Natural killer cell (primary cell): ENCODE data around the gene PLPP3. TPM values are rescaled to one million over a fixed set of nuclear protein-coding genes. Genes with fewer than 3 reads are reported as not detected.

Source experiments
- ATAC-seq, 3 donors: fragments of 150-1000 bp in 2 of 3; fragments of 200-7000 bp in 1 of 3; cut with Tn5 transposase; 1 replicate in 1 of 3; 2 replicates in 2 of 3; pipeline ENCODE4 v1.10.0; 2021; ENCODE audit warnings: mild to moderate bottlenecking in 2 of 3, moderate library complexity in 2 of 3
- DNase-seq, 2 donors: peaks; one replicate each; pipeline versions ENCODE4 v3.0.0 to v3.0.0-alpha.2; 2013 to 2021; ENCODE audit warnings: mixed read lengths in 1 of 2
- H3K27ac ChIP-seq: one replicate; pipeline ENCODE4 v1.5.1; 2013; ENCODE audit warnings: mild to moderate bottlenecking, low read length
- H3K27me3 ChIP-seq: one replicate; pipeline ENCODE4 v1.6.1; 2013; ENCODE audit warnings: low read length; ENCODE audit not compliant: control insufficient read depth, insufficient read depth
- H3K36me3 ChIP-seq: one replicate; pipeline ENCODE4 v1.6.1; 2013; ENCODE audit warnings: low read length; ENCODE audit not compliant: control insufficient read depth, insufficient read depth
- H3K4me1 ChIP-seq: one replicate; pipeline ENCODE4 v1.6.1; 2013; ENCODE audit warnings: low read length; ENCODE audit not compliant: control insufficient read depth, insufficient read depth
- H3K4me3 ChIP-seq: one replicate; pipeline ENCODE4 v1.5.1; 2013; ENCODE audit warnings: low read length
- H3K9me3 ChIP-seq: one replicate; pipeline ENCODE4 v1.6.1; 2013; ENCODE audit warnings: low read length; ENCODE audit not compliant: control insufficient read depth, insufficient read depth
- H3K27ac Mint-ChIP-seq, 2 donors: one replicate each; pipeline ENCODE4 v1.8.0; 2022; ENCODE audit warnings: mild to moderate bottlenecking in 2 of 2, mixed read lengths in 2 of 2, moderate library complexity in 1 of 2
- H3K27me3 Mint-ChIP-seq, 2 donors: one replicate each; pipeline ENCODE4 v1.8.0; 2022; ENCODE audit warnings: low read depth in 2 of 2, mixed read lengths in 2 of 2
- H3K36me3 Mint-ChIP-seq: one replicate; pipeline ENCODE4 v1.8.0; 2022; ENCODE audit warnings: mixed read lengths
- H3K4me1 Mint-ChIP-seq, 2 donors: one replicate each; pipeline ENCODE4 v1.8.0; 2022; ENCODE audit warnings: mixed read lengths in 2 of 2
- H3K4me3 Mint-ChIP-seq: one replicate; pipeline ENCODE4 v1.8.0; 2022; ENCODE audit warnings: mild to moderate bottlenecking, moderate library complexity, mixed read lengths
- H3K9me3 Mint-ChIP-seq, 2 donors: one replicate each; pipeline ENCODE4 v1.8.0; 2022; ENCODE audit warnings: mixed read lengths in 2 of 2
- CTCF ChIP-seq: fragments of 200-600 bp; IDR thresholded peaks from one replicate; pipeline ENCODE4 v1.8.0; 2022; ENCODE audit warnings: antibody characterized with exemption
- WGBS: methylation state at CpG from one replicate; pipeline ENCODE4 v1.1.7; 2013; ENCODE audit warnings: missing lambda C conversion rate; ENCODE audit not compliant: insufficient coverage; 5-methylcytosine and 5-hydroxymethylcytosine counted together
- intact Hi-C: fragments of 100-400 bp; cut with micrococcal nuclease; formaldehyde crosslinking; loops from one replicate; pipeline ENCODE4 v1.14.2; 2022
- total RNA-seq, 4 donors: library from RNA; stranded (reverse); fragments of 120-200 nt in 1 of 4; gene quantifications; one replicate each; pipeline versions ENCODE4 v1.2.3 to v1.2.4, GENCODE V29; 2013 to 2022

Gene PLPP3
- total RNA-seq, 3 donors from 2014 or later (not counting 1 experiment from before 2014, with no cell fraction given): 0.11 to 0.50 TPM; not detected in 1

- no peak overlapping the region for H3K27ac Mint-ChIP-seq
- Histone ChIP-seq H3K36me3 (no peaks in the 10 kb centered on the region), H3K27me3 (no peaks in the 10 kb centered on the region), H3K9me3 (no peaks in the 10 kb centered on the region), H3K4me1 (no peaks in the 10 kb centered on the region), H3K27ac (no peak overlapping the region), H3K4me3 (no peak overlapping the region)
- TF ChIP-seq CTCF: no peak
- H3K9me3 Mint-ChIP-seq: no peaks in the 10 kb centered on the region
- DNase-seq: no peak
- no peak for ATAC-seq
- H3K4me3 Mint-ChIP-seq: no peak overlapping the region
- H3K36me3 Mint-ChIP-seq: no peaks in the 10 kb centered on the region
- 96% methylated on average over 2 of the region's 2 CpGs for WGBS
- no peaks in the 10 kb centered on the region for H3K4me1 Mint-ChIP-seq
- H3K27me3 Mint-ChIP-seq: peaks cover 5 to 40% of the 10 kb centered on the region in 2 donors
- intact Hi-C loops: no loop called here
Measured at GRCh38 chr1:56539520-56539931, 39.8 kb downstream of the PLPP3 start.

- no peak overlapping the region for H3K27ac Mint-ChIP-seq
- intact Hi-C loops: no loop called here
- ATAC-seq (no peak), DNase-seq (no peak)
- H3K4me3 ChIP-seq: no peak overlapping the region
- H3K36me3 ChIP-seq: no peaks in the 10 kb centered on the region
- no peaks in the 10 kb centered on the region for H3K4me1 ChIP-seq
- no peaks in the 10 kb centered on the region for H3K27me3 ChIP-seq
- H3K36me3 Mint-ChIP-seq: no peaks in the 10 kb centered on the region
- H3K27me3 Mint-ChIP-seq: peaks cover 5 to 38% of the 10 kb centered on the region in 2 donors
- no peaks in the 10 kb centered on the region for H3K4me1 Mint-ChIP-seq
- H3K9me3 Mint-ChIP-seq: no peaks in the 10 kb centered on the region
- WGBS: 88% methylated on average over 2 of the region's 3 CpGs
- H3K4me3 Mint-ChIP-seq: no peak overlapping the region
- no peak overlapping the region for H3K27ac ChIP-seq
- no peaks in the 10 kb centered on the region for H3K9me3 ChIP-seq
- no peak for TF ChIP-seq CTCF
Measured at GRCh38 chr1:56538532-56538931, 40.8 kb downstream of the PLPP3 start.

GRCh38 chr1:56537660-56538059 is 41.7 kb downstream of the PLPP3 start:
- no peak for DNase-seq
- TF ChIP-seq CTCF: no peak
- H3K9me3 Mint-ChIP-seq: no peaks in the 10 kb centered on the region

GRCh38 chr1:56535939-56536338 is 43.4 kb downstream of the PLPP3 start:
- DNase-seq: no peak
- Histone ChIP-seq H3K4me1 (no peaks in the 10 kb centered on the region), H3K4me3 (no peak overlapping the region), H3K27me3 (no peaks in the 10 kb centered on the region), H3K27ac (no peak overlapping the region), H3K9me3 (no peaks in the 10 kb centered on the region), H3K36me3 (no peaks in the 10 kb centered on the region)
- no peaks in the 10 kb centered on the region for H3K36me3 Mint-ChIP-seq
- peaks cover 5 to 29% of the 10 kb centered on the region in 2 donors for H3K27me3 Mint-ChIP-seq
- H3K9me3 Mint-ChIP-seq: no peaks in the 10 kb centered on the region
- no peaks in the 10 kb centered on the region for H3K4me1 Mint-ChIP-seq
- intact Hi-C loops: no loop called here
- ATAC-seq: no peak
- H3K4me3 Mint-ChIP-seq: no peak overlapping the region
- no peak overlapping the region for H3K27ac Mint-ChIP-seq
- TF ChIP-seq CTCF: no peak
- WGBS: 73% methylated on average over 4 of the region's 4 CpGs

More at GRCh38 chr1:56537660-56538059, 41.7 kb downstream of the PLPP3 start:
- peaks cover 5 to 34% of the 10 kb centered on the region in 2 donors for H3K27me3 Mint-ChIP-seq
- H3K4me1 ChIP-seq: no peaks in the 10 kb centered on the region
- no peaks in the 10 kb centered on the region for H3K36me3 ChIP-seq
- no peaks in the 10 kb centered on the region for H3K36me3 Mint-ChIP-seq
- H3K4me3 ChIP-seq: no peak overlapping the region
- H3K4me1 Mint-ChIP-seq: no peaks in the 10 kb centered on the region
- no peaks in the 10 kb centered on the region for H3K27me3 ChIP-seq
- intact Hi-C loops: no loop called here
- no peak overlapping the region for H3K27ac Mint-ChIP-seq
- H3K4me3 Mint-ChIP-seq: no peak overlapping the region
- WGBS: 50% methylated on average over 1 of the region's 1 CpG
- ATAC-seq: no peak
- H3K27ac ChIP-seq: no peak overlapping the region
- H3K9me3 ChIP-seq: no peaks in the 10 kb centered on the region
